Neural progenitor cell (in vitro differentiated cells): ENCODE data around the gene UNC13B. TPM values are rescaled to one million over a fixed set of nuclear protein-coding genes. Genes with fewer than 3 reads are reported as not detected.
"Not testable (repeated sequence)": the region's sequence is repeated elsewhere in the genome, so short reads cannot be mapped to it uniquely, and the experiment has no call there.

Experiments
- DNase-seq: peaks from one replicate; pipeline ENCODE4 v3.0.0-alpha.2; 2016; ENCODE audit warnings: low spot score
- H2AFZ ChIP-seq: fragments of 200-600 bp; sonication (generic); replicated peaks from 2 replicates; pipeline ENCODE4 v1.6.1; 2016; ENCODE audit warnings: antibody characterized with exemption
- H3F3A ChIP-seq: fragments of 200-600 bp; sonication (generic); 2 replicates; pipeline ENCODE4 v1.6.1; 2016; ENCODE audit warnings: antibody characterized with exemption, low read depth
- H3K27ac ChIP-seq: fragments of 200-600 bp; sonication (generic); 2 replicates; pipeline ENCODE4 v1.5.1; 2016; ENCODE audit warnings: mild to moderate bottlenecking
- H3K27me3 ChIP-seq: fragments of 200-600 bp; sonication (generic); 2 replicates; pipeline ENCODE4 v1.6.1; 2016; ENCODE audit warnings: mild to moderate bottlenecking, moderate library complexity
- H3K36me3 ChIP-seq: fragments of 200-600 bp; sonication (generic); 2 replicates; pipeline ENCODE4 v1.5.1; 2016
- H3K4me1 ChIP-seq: fragments of 200-600 bp; sonication (generic); 2 replicates; pipeline ENCODE4 v1.6.1; 2016; ENCODE audit warnings: mixed run types
- H3K4me2 ChIP-seq: fragments of 200-600 bp; sonication (generic); 2 replicates; pipeline ENCODE4 v1.6.1; 2016
- H3K4me3 ChIP-seq: fragments of 200-600 bp; sonication (generic); 2 replicates; pipeline ENCODE4 v1.5.1; 2016
- H3K79me2 ChIP-seq: fragments of 200-600 bp; sonication (generic); 2 replicates; pipeline ENCODE4 v1.6.1; 2016; ENCODE audit warnings: low read depth
- H3K9ac ChIP-seq: fragments of 200-600 bp; sonication (generic); 2 replicates; pipeline ENCODE4 v1.6.1; 2016
- H3K9me3 ChIP-seq: fragments of 200-600 bp; sonication (generic); 2 replicates; pipeline ENCODE4 v1.5.1; 2016; ENCODE audit warnings: low read depth
- H4K20me1 ChIP-seq: fragments of 200-600 bp; sonication (generic); 2 replicates; pipeline ENCODE4 v1.6.1; 2016; ENCODE audit warnings: low read depth
- H3K27ac Mint-ChIP-seq: 3 replicates; pipeline ENCODE4 v1.8.0; 2021; ENCODE audit warnings: mixed read lengths
- H3K27me3 Mint-ChIP-seq: 2 replicates; pipeline ENCODE4 v1.8.0; 2022; ENCODE audit warnings: low read depth, mild to moderate bottlenecking, inconsistent platforms, moderate library complexity, mixed read lengths; ENCODE audit not compliant: insufficient read depth
- H3K36me3 Mint-ChIP-seq: 3 replicates; pipeline ENCODE4 v1.8.0; 2021; ENCODE audit warnings: mixed read lengths
- H3K4me1 Mint-ChIP-seq: 3 replicates; pipeline ENCODE4 v1.8.0; 2021; ENCODE audit warnings: mixed read lengths
- H3K4me3 Mint-ChIP-seq: 3 replicates; pipeline ENCODE4 v1.8.0; 2021; ENCODE audit warnings: mild to moderate bottlenecking, moderate library complexity, mixed read lengths
- H3K9me3 Mint-ChIP-seq: 3 replicates; pipeline ENCODE4 v1.8.0; 2020; ENCODE audit warnings: mixed read lengths
- CTCF ChIP-seq: fragments of 200-600 bp; sonication (generic); IDR thresholded peaks from 2 replicates; pipeline ENCODE4 v1.5.1; 2017; ENCODE audit warnings: antibody characterized with exemption, mild to moderate bottlenecking
- EZH2 ChIP-seq: fragments of 200-600 bp; sonication (generic); IDR thresholded peaks from 2 replicates; pipeline ENCODE4 v1.6.1; 2017; ENCODE audit warnings: antibody characterized with exemption, mild to moderate bottlenecking, moderate library complexity
- EZH2phosphoT487 ChIP-seq: fragments of 200-600 bp; sonication (generic); IDR thresholded peaks from 2 replicates; pipeline ENCODE4 v1.6.1; 2017; ENCODE audit warnings: antibody characterized with exemption
- total RNA-seq: library from RNA; depleted of rRNA; stranded (reverse); fragments of >200 nt; gene quantifications from 2 replicates; pipeline ENCODE4 v1.2.3, GENCODE V29; 2015; ENCODE audit warnings: low replicate concordance

UNC13B gene
- total RNA-seq, 1 donor from 2014 or later, result 40.7 TPM

- no peak overlapping the region for H3K9ac ChIP-seq
- H3K79me2 ChIP-seq, result no peaks in the 10 kb centered on the region
- DNase-seq, result no peak
- no peaks in the 10 kb centered on the region for H3K36me3 Mint-ChIP-seq
- H2AFZ ChIP-seq, result peak overlapping the region; percentile 26
- H3K27me3 ChIP-seq, result no peaks in the 10 kb centered on the region
- TF ChIP-seq CTCF, result no peak
- no peak for TF ChIP-seq EZH2
- no peak for TF ChIP-seq EZH2phosphoT487
- H3F3A ChIP-seq, result no peaks in the 10 kb centered on the region
- no peaks in the 10 kb centered on the region for H3K4me1 Mint-ChIP-seq
- H3K4me3 ChIP-seq, result no peak overlapping the region
- peaks cover 2% of the 10 kb centered on the region for H3K27me3 Mint-ChIP-seq
- H4K20me1 ChIP-seq, result no peaks in the 10 kb centered on the region
- H3K27ac Mint-ChIP-seq, result no peak overlapping the region
- no peaks in the 10 kb centered on the region for H3K4me1 ChIP-seq
- peaks cover 27% of the 10 kb centered on the region for H3K9me3 Mint-ChIP-seq
- no peak overlapping the region for H3K4me3 Mint-ChIP-seq
- no peaks in the 10 kb centered on the region for H3K36me3 ChIP-seq
- H3K4me2 ChIP-seq, result no peak overlapping the region
- H3K9me3 ChIP-seq, result peaks cover 8% of the 10 kb centered on the region
- no peak overlapping the region for H3K27ac ChIP-seq
These were observed 24.9 kb upstream of the UNC13B start for GRCh38 chr9:35136866-35137265.

- no peaks in the 10 kb centered on the region for H3K36me3 Mint-ChIP-seq
- H2AFZ ChIP-seq, result no peak overlapping the region
These were observed 21.7 kb upstream of the UNC13B start for GRCh38 chr9:35140093-35140492.

GRCh38 chr9:35142037-35142436 lies 19.8 kb upstream of the UNC13B start:
- no peaks in the 10 kb centered on the region for H3K4me1 Mint-ChIP-seq
- Histone ChIP-seq H3K27ac (no peak overlapping the region), H3K36me3 (no peaks in the 10 kb centered on the region), H3K79me2 (no peaks in the 10 kb centered on the region), H3K4me3 (no peak overlapping the region), H2AFZ (no peak overlapping the region), H4K20me1 (no peaks in the 10 kb centered on the region), H3K27me3 (no peaks in the 10 kb centered on the region), H3K9ac (no peak overlapping the region), H3F3A (no peaks in the 10 kb centered on the region), H3K9me3 (peaks cover 12% of the 10 kb centered on the region), H3K4me1 (no peaks in the 10 kb centered on the region), H3K4me2 (no peak overlapping the region)
- TF ChIP-seq EZH2 (no peak), CTCF (no peak), EZH2phosphoT487 (no peak)
- H3K27ac Mint-ChIP-seq, result no peak overlapping the region
- no peaks in the 10 kb centered on the region for H3K36me3 Mint-ChIP-seq
- peaks cover 35% of the 10 kb centered on the region for H3K9me3 Mint-ChIP-seq
- peaks cover 6% of the 10 kb centered on the region for H3K27me3 Mint-ChIP-seq
- no peak overlapping the region for H3K4me3 Mint-ChIP-seq
- no peak for DNase-seq

More at GRCh38 chr9:35140093-35140492, 21.7 kb upstream of the UNC13B start:
- Histone ChIP-seq H3F3A (no peaks in the 10 kb centered on the region), H3K9me3 (peaks cover 12% of the 10 kb centered on the region), H3K4me2 (no peak overlapping the region), H3K4me3 (no peak overlapping the region), H3K36me3 (no peaks in the 10 kb centered on the region), H3K4me1 (no peaks in the 10 kb centered on the region), H3K27ac (no peak overlapping the region), H3K79me2 (no peaks in the 10 kb centered on the region), H4K20me1 (no peaks in the 10 kb centered on the region), H3K27me3 (no peaks in the 10 kb centered on the region), H3K9ac (no peak overlapping the region)
- Mint-ChIP-seq H3K27ac (no peak overlapping the region), H3K4me3 (no peak overlapping the region), H3K9me3 (peaks cover 31% of the 10 kb centered on the region), H3K27me3 (peaks cover 6% of the 10 kb centered on the region), H3K4me1 (no peaks in the 10 kb centered on the region)
- DNase-seq, result no peak
- no peak for TF ChIP-seq CTCF
- no peak for TF ChIP-seq EZH2
- no peak for TF ChIP-seq EZH2phosphoT487

- not testable (repeated sequence) for H4K20me1 ChIP-seq, H3K4me3 ChIP-seq, H3K27ac Mint-ChIP-seq, H3K79me2 ChIP-seq, H3K4me1 Mint-ChIP-seq, H3K27me3 ChIP-seq, H3K36me3 ChIP-seq, H3K9me3 ChIP-seq, H2AFZ ChIP-seq, DNase-seq, H3K9ac ChIP-seq, H3K27me3 Mint-ChIP-seq, H3K4me2 ChIP-seq, H3K4me1 ChIP-seq, H3K27ac ChIP-seq, H3F3A ChIP-seq, H3K4me3 Mint-ChIP-seq, H3K36me3 Mint-ChIP-seq
- peaks cover 38% of the 10 kb centered on the region for H3K9me3 Mint-ChIP-seq
These were observed 13.8 kb upstream of the UNC13B start for GRCh38 chr9:35147941-35148563.
